Panc1 (cell line): Measurements from ENCODE around the gene SETX. TPM values are rescaled to one million over a fixed set of nuclear protein-coding genes. Genes with fewer than 3 reads are reported as not detected.

Source experiments
- ATAC-seq: fragments of 200-7000 bp; cut with Tn5 transposase; 2 replicates; pipeline ENCODE4 v1.9.1; 2020; ENCODE audit warnings: mild to moderate bottlenecking, moderate library complexity
- BruUV-seq: library from RNA; stranded (reverse); fragments of 400-500 nt; replicated peaks from 2 replicates; lab custom pipeline; 2021; lab: Mats Ljungman, UMichigan
- CTCF ChIA-PET: fragments of 300-600 bp; sonication (Branson Sonifier 250); formaldehyde crosslinking; loops from one replicate; lab custom pipeline; 2022; ENCODE audit warnings: antibody characterized with exemption; lab: Charles Lee
- POLR2A ChIA-PET: fragments of 300-600 bp; sonication (Branson Sonifier 250); formaldehyde crosslinking; loops from one replicate; lab custom pipeline; 2022; ENCODE audit warnings: antibody characterized with exemption; lab: Charles Lee
- DNase-seq: peaks from one replicate; pipeline ENCODE4 v3.0.0-alpha.2; 2010; ENCODE audit warnings: low read depth, low spot score
- H3K27ac ChIP-seq: 2 replicates; pipeline ENCODE4 v1.5.1; 2011; ENCODE audit warnings: mild to moderate bottlenecking, low read length, inconsistent platforms
- H3K27me3 ChIP-seq: fragments of 200-500 bp; sonication (Bioruptor generic); 2 replicates; pipeline ENCODE4 v1.6.0; 2014; ENCODE audit warnings: low read length, inconsistent platforms; ENCODE audit not compliant: control insufficient read depth, insufficient read depth
- H3K36me3 ChIP-seq: fragments of 200-500 bp; sonication (Bioruptor generic); 2 replicates; pipeline ENCODE4 v1.5.1; 2014; ENCODE audit warnings: inconsistent platforms, mild to moderate bottlenecking, low read length, moderate library complexity; ENCODE audit not compliant: control insufficient read depth, insufficient read depth
- H3K4me1 ChIP-seq: 2 replicates; pipeline ENCODE4 v1.5.1; 2011; ENCODE audit warnings: inconsistent platforms, mild to moderate bottlenecking, low read length, moderate library complexity; ENCODE audit not compliant: control insufficient read depth, insufficient read depth
- H3K4me3 ChIP-seq, 2 experiments: 2 replicates each; pipeline ENCODE4 v1.5.1; 2011 to 2012; ENCODE audit warnings: low read depth in 2 of 2, low read length in 2 of 2, mild to moderate bottlenecking in 2 of 2, inconsistent platforms in 1 of 2, moderate library complexity in 1 of 2
- H3K9me3 ChIP-seq: fragments of 200-500 bp; sonication (Bioruptor generic); 2 replicates; pipeline ENCODE4 v1.5.1; 2014; ENCODE audit warnings: low read depth, mild to moderate bottlenecking, inconsistent platforms, low read length, moderate library complexity; ENCODE audit not compliant: control insufficient read depth, insufficient read depth
- POLR2AphosphoS5 ChIP-seq: IDR thresholded peaks from 2 replicates; pipeline ENCODE4 v1.6.1; 2012; ENCODE audit warnings: mild to moderate bottlenecking, low read depth, low read length, moderate library complexity
- REST ChIP-seq, 2 experiments: IDR thresholded peaks; 2 replicates each; pipeline ENCODE4 v1.6.1; 2011 to 2012; ENCODE audit warnings: low read depth in 2 of 2, control low read depth in 1 of 2, low read length in 1 of 2, mild to moderate bottlenecking in 1 of 2, moderate library complexity in 1 of 2; ENCODE audit not compliant: insufficient read depth in 1 of 2
- SIN3A ChIP-seq: IDR thresholded peaks from 2 replicates; pipeline ENCODE4 v1.6.1; 2012; ENCODE audit warnings: low read depth, mild to moderate bottlenecking, low read length, moderate library complexity, borderline replicate concordance; ENCODE audit not compliant: insufficient read depth
- TCF7L2 ChIP-seq: IDR thresholded peaks from 2 replicates; pipeline ENCODE4 v1.6.1; 2011; ENCODE audit warnings: mild to moderate bottlenecking, low read depth, low read length, inconsistent platforms
- in situ Hi-C: cut with HindIII; loops from 2 replicates; pipeline ENCODE4 v1.10.0; 2016; ENCODE audit warnings: low sequenced_read_pairs, low pct_unique_long_range_greater_than_20kb
- intact Hi-C: fragments of 100-400 bp; cut with micrococcal nuclease; formaldehyde crosslinking; loops from one replicate; pipeline ENCODE4 v1.10.0; 2022; ENCODE audit not compliant: unreplicated experiment
- total RNA-seq: library from RNA; stranded (reverse); gene quantifications from one replicate; pipeline ENCODE4 v1.2.1, GENCODE V29; 2021; ENCODE audit not compliant: unreplicated experiment
- TF ChIP-seq, protein P1 (sequence below): fragments of 450-650 bp; IDR thresholded peaks from 2 replicates; pipeline ENCODE4 v1.5.1; 2017; ENCODE audit warnings: mild to moderate bottlenecking

The SETX gene
- total RNA-seq, 1 experiment from 2014 or later = 28.1 TPM

GRCh38 chr9:132287256-132287760 lies 67.5 kb downstream of the SETX start:
- DNase-seq (no peak), ATAC-seq (no peak)
- intact Hi-C loops = no loop called here
- H3K9me3 ChIP-seq = no peaks in the 10 kb centered on the region
- no peak for TF ChIP-seq POLR2AphosphoS5
- no peak for TF ChIP-seq SIN3A
- no peak for TF ChIP-seq REST (IDR thresholded peaks at IDR 0.05; ENCODE audit: insufficient read depth in 1 of 2, low read depth in 2 of 2, low read length in 1 of 2)
- TF ChIP-seq, protein P1, sequence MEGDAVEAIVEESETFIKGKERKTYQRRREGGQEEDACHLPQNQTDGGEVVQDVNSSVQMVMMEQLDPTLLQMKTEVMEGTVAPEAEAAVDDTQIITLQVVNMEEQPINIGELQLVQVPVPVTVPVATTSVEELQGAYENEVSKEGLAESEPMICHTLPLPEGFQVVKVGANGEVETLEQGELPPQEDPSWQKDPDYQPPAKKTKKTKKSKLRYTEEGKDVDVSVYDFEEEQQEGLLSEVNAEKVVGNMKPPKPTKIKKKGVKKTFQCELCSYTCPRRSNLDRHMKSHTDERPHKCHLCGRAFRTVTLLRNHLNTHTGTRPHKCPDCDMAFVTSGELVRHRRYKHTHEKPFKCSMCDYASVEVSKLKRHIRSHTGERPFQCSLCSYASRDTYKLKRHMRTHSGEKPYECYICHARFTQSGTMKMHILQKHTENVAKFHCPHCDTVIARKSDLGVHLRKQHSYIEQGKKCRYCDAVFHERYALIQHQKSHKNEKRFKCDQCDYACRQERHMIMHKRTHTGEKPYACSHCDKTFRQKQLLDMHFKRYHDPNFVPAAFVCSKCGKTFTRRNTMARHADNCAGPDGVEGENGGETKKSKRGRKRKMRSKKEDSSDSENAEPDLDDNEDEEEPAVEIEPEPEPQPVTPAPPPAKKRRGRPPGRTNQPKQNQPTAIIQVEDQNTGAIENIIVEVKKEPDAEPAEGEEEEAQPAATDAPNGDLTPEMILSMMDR = no peak
- no peak for TF ChIP-seq TCF7L2
- no peak overlapping the region for H3K4me3 ChIP-seq
- H3K36me3 ChIP-seq = peaks cover 17% of the 10 kb centered on the region
- ChIA-PET POLR2A (interaction anchor here (0.6 kb wide), 1 partner anchor 125 kb away, joined by 3 read pairs; no protein-coding TSS in a partner anchor), CTCF (no interaction called here)
- BruUV-seq = no TSS peak
- in situ Hi-C loops = no loop called here
- no peaks in the 10 kb centered on the region for H3K4me1 ChIP-seq
- no peaks in the 10 kb centered on the region for H3K27me3 ChIP-seq
- H3K27ac ChIP-seq = no peak overlapping the region

DNA sequence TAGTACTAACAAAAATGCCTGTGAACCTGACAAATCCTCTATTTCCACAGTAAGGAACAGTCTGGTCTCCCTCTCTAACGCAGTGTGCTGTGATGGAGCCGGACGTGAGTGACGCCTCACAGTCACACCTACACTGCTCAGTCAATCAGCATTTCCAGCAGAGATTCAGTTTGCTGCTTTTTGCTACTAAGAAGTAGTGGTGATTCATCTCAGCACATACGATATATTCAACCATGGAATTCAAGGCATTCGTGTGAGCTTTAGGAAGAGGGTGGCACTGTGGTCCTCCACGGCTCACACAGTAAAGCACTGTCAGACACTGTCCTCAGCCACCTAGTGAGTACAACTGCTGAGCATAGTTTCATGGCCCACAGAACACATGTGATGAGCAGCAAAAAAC lies 70.9 kb downstream of the SETX start:
- TF ChIP-seq SIN3A = no peak
- TF ChIP-seq TCF7L2 = no peak
- TF ChIP-seq, protein P1 = no peak
- TF ChIP-seq REST (IDR thresholded peaks at IDR 0.05; ENCODE audit: insufficient read depth in 1 of 2, low read depth in 2 of 2, low read length in 1 of 2) = no peak
- TF ChIP-seq POLR2AphosphoS5 = no peak
- Histone ChIP-seq H3K4me3 (no peak overlapping the region), H3K27me3 (no peaks in the 10 kb centered on the region), H3K4me1 (no peaks in the 10 kb centered on the region), H3K36me3 (peaks cover 35% of the 10 kb centered on the region), H3K9me3 (no peaks in the 10 kb centered on the region), H3K27ac (no peak overlapping the region)
- intact Hi-C loops (no loop called here), in situ Hi-C loops (no loop called here)
- ChIA-PET POLR2A (no interaction called here), CTCF (no interaction called here)
- ATAC-seq (no peak), DNase-seq (no peak)
- no TSS peak for BruUV-seq
